ENCODE measurements around the gene TGFBR1. TPM values are rescaled to one million over a fixed set of nuclear protein-coding genes. Genes with fewer than 3 reads are reported as not detected.

Gene TGFBR1
- total RNA-seq, 4 donors from 2014 or later: 17.6 to 24.1 (median 22.8) TPM

- peaks cover 5 to 29% (median 14%) of the 10 kb centered on the region in 4 donors for H3K4me1 ChIP-seq
- no peaks in the 10 kb centered on the region for H3K9me3 ChIP-seq
- no peaks in the 10 kb centered on the region for H3K27me3 ChIP-seq
- H3K36me3 ChIP-seq: no peaks in the 10 kb centered on the region
- no peak for DNase-seq
- no peak overlapping the region for H3K4me3 ChIP-seq
- no peak overlapping the region for H3K27ac ChIP-seq
- TF ChIP-seq CTCF (IDR thresholded peaks at IDR 0.05): no peak
- WGBS, 2 donors (ENCODE audit: low coverage in 1 of 2): 97% methylated on average over 5 of the region's 5 CpGs; no CpG with 5 or more reads in 1 of the 2 donors
- intact Hi-C loops (cut with DNase I; ENCODE audit: low total_unique reads): no loop called here
- in situ Hi-C loops (cut with MboI; ENCODE audit: low pct_ligation_motif_present in 1 of 4, low pct_unique_long_range_greater_than_20kb in 1 of 4, low sequenced_read_pairs in 3 of 4): no loop called here
These were observed 3.6 kb upstream of the TGFBR1 start for GRCh38 chr9:99101271-99101670.

- Histone ChIP-seq H3K27me3 (no peaks in the 10 kb centered on the region), H3K36me3 (no peaks in the 10 kb centered on the region), H3K27ac (peak overlapping the region in 3 of 4 donors; percentile 13 to 95 (median 88)), H3K4me1 (peaks cover 5 to 34% (median 19%) of the 10 kb centered on the region in 4 donors), H3K4me3 (no peak overlapping the region), H3K9me3 (no peaks in the 10 kb centered on the region)
- in situ Hi-C loops (cut with MboI; ENCODE audit: low pct_ligation_motif_present in 1 of 4, low pct_unique_long_range_greater_than_20kb in 1 of 4, low sequenced_read_pairs in 3 of 4): no loop called here
- DNase-seq: no peak
- TF ChIP-seq POLR2AphosphoS5 (IDR thresholded peaks at IDR 0.05): no peak
- TF ChIP-seq EP300 (IDR thresholded peaks at IDR 0.05; ENCODE audit: low read depth): no peak
- 94% methylated on average over 2 of the region's 2 CpGs for WGBS, 2 donors (ENCODE audit: low coverage in 1 of 2)
- intact Hi-C loops (cut with DNase I; ENCODE audit: low total_unique reads): no loop called here
These were observed 3.1 kb upstream of the TGFBR1 start for GRCh38 chr9:99101812-99102211.

- TF ChIP-seq POLR2AphosphoS5 (IDR thresholded peaks at IDR 0.05) (no peak), CTCF (IDR thresholded peaks at IDR 0.05) (no peak), POLR2A (IDR thresholded peaks at IDR 0.05) (no peak), EP300 (IDR thresholded peaks at IDR 0.05; ENCODE audit: low read depth) (no peak)
- H3K4me3 ChIP-seq: no peak overlapping the region
- intact Hi-C loops (cut with DNase I; ENCODE audit: low total_unique reads): no loop called here
- H3K4me1 ChIP-seq: peaks cover 15 to 49% (median 30%) of the 10 kb centered on the region in 4 donors
- in situ Hi-C loops (cut with MboI; ENCODE audit: low pct_ligation_motif_present in 1 of 4, low pct_unique_long_range_greater_than_20kb in 1 of 4, low sequenced_read_pairs in 3 of 4): no loop called here
- DNase-seq: no peak
- H3K27ac ChIP-seq: peak overlapping the region; percentile 88 to 95 (median 93)
- WGBS, 2 donors (ENCODE audit: low coverage in 1 of 2): 64 to 79% methylated on average over 9 to 11 of the region's 11 CpGs
- H3K9me3 ChIP-seq: no peaks in the 10 kb centered on the region
- no peaks in the 10 kb centered on the region for H3K36me3 ChIP-seq
- H3K27me3 ChIP-seq: no peaks in the 10 kb centered on the region
These were observed 1.6 kb upstream of the TGFBR1 start for GRCh38 chr9:99103054-99103895.

- Histone ChIP-seq H3K9me3 (no peaks in the 10 kb centered on the region), H3K27ac (peak overlapping the region; percentile 88 to 95 (median 93)), H3K4me1 (peaks cover 15 to 54% (median 32%) of the 10 kb centered on the region in 4 donors), H3K36me3 (no peaks in the 10 kb centered on the region), H3K4me3 (peak overlapping the region; percentile 57 to 96 (median 78)), H3K27me3 (no peaks in the 10 kb centered on the region)
- peak in 1 of 3 donors; percentile 6 for TF ChIP-seq POLR2AphosphoS5 (IDR thresholded peaks at IDR 0.05)
- TF ChIP-seq EP300 (IDR thresholded peaks at IDR 0.05; ENCODE audit: low read depth): no peak
- 12 to 13% methylated on average over 3 to 14 of the region's 14 CpGs for whole genome bisulfite sequencing, 2 donors (ENCODE audit: low coverage in 1 of 2)
- in situ Hi-C loops (cut with MboI; ENCODE audit: low pct_ligation_motif_present in 1 of 4, low pct_unique_long_range_greater_than_20kb in 1 of 4, low sequenced_read_pairs in 3 of 4) (no loop called here), intact Hi-C loops (cut with DNase I; ENCODE audit: low total_unique reads) (no loop called here)
- DNase-seq: no peak
These were observed 933 bp upstream of the TGFBR1 start for GRCh38 chr9:99103901-99104458.
